Nephron (organoid): ENCODE measurements around the gene VRK1.
A peak's percentile ranks its signal among the peaks of the same experiment; 100 is the strongest.

Source experiments
- H3K27ac Mint-ChIP-seq, 3 experiments: 2 replicates each; pipeline ENCODE4 v1.8.0; 2020; ENCODE audit warnings: mixed read lengths in 3 of 3, mild to moderate bottlenecking in 2 of 3, moderate library complexity in 1 of 3
- H3K27me3 Mint-ChIP-seq: 2 replicates; pipeline ENCODE4 v1.8.0; 2021; ENCODE audit warnings: low read depth, mild to moderate bottlenecking, moderate library complexity, mixed read lengths
- H3K36me3 Mint-ChIP-seq: 2 replicates; pipeline ENCODE4 v1.8.0; 2020; ENCODE audit warnings: low read depth, mixed read lengths
- H3K4me1 Mint-ChIP-seq: 2 replicates; pipeline ENCODE4 v1.8.0; 2020; ENCODE audit warnings: mixed read lengths
- H3K4me3 Mint-ChIP-seq, 3 experiments: 2 replicates each; pipeline ENCODE4 v1.8.0; 2020; ENCODE audit warnings: mild to moderate bottlenecking in 3 of 3, mixed read lengths in 3 of 3, moderate library complexity in 2 of 3
- H3K9me3 Mint-ChIP-seq: 2 replicates; pipeline ENCODE4 v1.8.0; 2020; ENCODE audit warnings: mixed read lengths
- CTCF ChIP-seq, 3 experiments: fragments of 200-600 bp; sonication (generic); IDR thresholded peaks; one replicate each; pipeline ENCODE4 v1.5.0; 2021; ENCODE audit warnings: antibody characterized with exemption in 3 of 3; ENCODE audit not compliant: unreplicated experiment in 3 of 3

The VRK1 gene

DNA sequence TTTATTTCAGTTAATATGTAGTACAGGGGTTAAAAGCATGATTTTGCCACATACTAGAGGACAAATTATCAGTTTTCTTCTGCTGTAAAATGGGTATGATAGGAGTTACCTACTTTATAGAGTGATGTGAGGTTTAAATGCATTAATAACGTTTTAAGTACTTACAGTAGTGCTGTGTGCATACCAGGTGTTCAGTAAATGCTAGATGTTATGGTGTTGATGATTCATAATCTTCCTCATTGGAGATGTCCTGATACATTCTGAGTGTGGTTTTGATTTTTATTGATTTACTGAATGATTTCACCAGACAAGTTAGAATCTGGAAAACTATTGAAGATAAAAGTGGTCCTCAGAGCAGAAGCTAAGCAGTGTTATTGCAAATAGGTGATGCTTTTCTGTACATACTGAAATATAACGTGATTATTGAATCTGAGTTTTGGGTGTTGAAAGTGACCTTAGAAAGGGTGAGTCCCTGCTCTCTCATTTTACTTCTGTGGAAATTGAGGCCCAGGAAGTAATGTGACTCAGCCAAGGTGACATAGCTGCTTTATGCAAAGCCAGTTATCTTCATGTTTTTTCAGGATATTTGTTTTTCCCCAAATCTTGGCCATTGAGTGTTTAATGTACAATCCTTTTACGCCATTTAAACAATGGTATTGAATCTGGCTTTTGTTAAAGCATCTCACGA, 54.7 kb downstream of the VRK1 start:
- no peaks in the 10 kb centered on the region for H3K9me3 Mint-ChIP-seq
- no peak overlapping the region for H3K4me3 Mint-ChIP-seq
- H3K27ac Mint-ChIP-seq: no peak overlapping the region
- no peak for TF ChIP-seq CTCF (IDR thresholded peaks at IDR 0.05; ENCODE audit: unreplicated experiment in 3 of 3)
- peaks cover 15% of the 10 kb centered on the region for H3K36me3 Mint-ChIP-seq
- no peaks in the 10 kb centered on the region for H3K27me3 Mint-ChIP-seq
- no peaks in the 10 kb centered on the region for H3K4me1 Mint-ChIP-seq

- Mint-ChIP-seq H3K4me3 (no peak overlapping the region), H3K9me3 (no peaks in the 10 kb centered on the region), H3K27ac (no peak overlapping the region), H3K4me1 (no peaks in the 10 kb centered on the region), H3K27me3 (no peaks in the 10 kb centered on the region), H3K36me3 (peaks cover 13% of the 10 kb centered on the region)
- TF ChIP-seq CTCF (IDR thresholded peaks at IDR 0.05; ENCODE audit: unreplicated experiment in 3 of 3): peak; percentile 64 to 76 (median 74)
These were observed 55.7 kb downstream of the VRK1 start for GRCh38 chr14:96852823-96853422.

DNA sequence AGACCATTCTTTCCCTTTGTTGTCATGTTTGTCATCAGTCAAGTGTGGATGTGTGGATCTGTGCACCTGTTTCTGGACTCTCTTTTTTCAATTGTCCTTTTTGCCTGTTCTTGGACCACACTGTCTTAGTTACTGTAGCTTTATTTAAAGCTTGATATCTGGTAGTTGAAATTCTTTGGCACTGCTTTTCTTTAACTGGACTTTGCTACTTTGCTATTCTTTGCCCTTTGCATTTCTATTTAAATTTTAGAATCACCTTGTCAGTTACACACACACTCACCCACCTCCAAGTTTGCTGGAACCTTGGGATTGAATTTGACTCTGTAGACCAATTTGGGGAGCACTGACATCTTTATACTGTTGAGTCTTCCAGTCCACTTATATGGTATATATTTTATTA, 61.5 kb downstream of the VRK1 start:
- TF ChIP-seq CTCF (IDR thresholded peaks at IDR 0.05; ENCODE audit: unreplicated experiment in 3 of 3): no peak
- H3K36me3 Mint-ChIP-seq: peaks cover 12% of the 10 kb centered on the region
- no peaks in the 10 kb centered on the region for H3K27me3 Mint-ChIP-seq
- peaks cover 16% of the 10 kb centered on the region for H3K4me1 Mint-ChIP-seq
- H3K27ac Mint-ChIP-seq: no peak overlapping the region
- no peak overlapping the region for H3K4me3 Mint-ChIP-seq
- H3K9me3 Mint-ChIP-seq: no peaks in the 10 kb centered on the region

- H3K4me1 Mint-ChIP-seq: peaks cover 16% of the 10 kb centered on the region
- no peak overlapping the region for H3K4me3 Mint-ChIP-seq
- H3K9me3 Mint-ChIP-seq: peaks cover 2% of the 10 kb centered on the region
- no peak for TF ChIP-seq CTCF (IDR thresholded peaks at IDR 0.05; ENCODE audit: unreplicated experiment in 3 of 3)
- H3K36me3 Mint-ChIP-seq: peaks cover 35% of the 10 kb centered on the region
- H3K27ac Mint-ChIP-seq: peak overlapping the region; percentile 58 to 80 (median 75)
- no peaks in the 10 kb centered on the region for H3K27me3 Mint-ChIP-seq
These were observed 64.6 kb downstream of the VRK1 start for GRCh38 chr14:96861568-96862310.

DNA sequence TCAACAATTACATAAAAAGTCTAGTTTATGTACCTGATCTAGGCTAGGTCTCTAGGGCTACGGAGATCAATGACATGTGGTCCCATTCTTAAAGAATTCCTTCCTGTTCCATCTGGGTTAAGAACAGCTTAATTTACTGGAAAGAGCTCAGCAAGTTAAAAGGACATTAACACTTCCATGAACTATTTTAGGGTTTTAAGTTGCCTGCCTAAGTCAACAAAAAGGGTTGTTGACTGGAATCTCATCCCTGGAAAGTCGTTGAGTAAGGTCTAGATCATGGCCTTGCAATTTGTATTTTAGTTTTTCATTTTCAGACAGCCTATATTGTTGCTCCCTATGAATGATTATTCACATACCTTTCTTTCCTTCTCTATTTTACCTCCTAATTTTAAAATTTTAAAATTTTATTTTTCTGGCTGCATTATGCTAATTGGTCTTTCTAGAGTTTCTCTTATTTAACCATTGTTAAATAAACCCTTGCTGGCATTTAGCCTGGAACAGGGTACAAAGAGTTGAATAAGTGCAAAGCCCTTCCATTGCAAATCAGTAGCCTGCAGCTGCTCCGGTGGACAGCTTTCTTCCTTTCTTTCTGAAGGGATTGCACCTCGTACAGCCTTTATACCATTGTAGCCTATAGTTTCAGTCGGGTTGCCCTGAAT, 66.3 kb downstream of the VRK1 start:
- Mint-ChIP-seq H3K27me3 (no peaks in the 10 kb centered on the region), H3K36me3 (peaks cover 26% of the 10 kb centered on the region), H3K9me3 (peaks cover 2% of the 10 kb centered on the region), H3K27ac (peak overlapping the region in 1 of 3 experiments; percentile 58), H3K4me3 (no peak overlapping the region), H3K4me1 (peaks cover 16% of the 10 kb centered on the region)
- no peak for TF ChIP-seq CTCF (IDR thresholded peaks at IDR 0.05; ENCODE audit: unreplicated experiment in 3 of 3)
